GM12891 (cell line): ENCODE results near the gene IGLL5.

Source experiments
- PAX5 ChIP-seq: IDR thresholded peaks from 2 replicates; pipeline ENCODE4 v1.6.1; 2011; ENCODE audit warnings: low read length, moderate library complexity, mild to moderate bottlenecking; ENCODE audit not compliant: insufficient read depth, severe bottlenecking
- POLR2A ChIP-seq: IDR thresholded peaks from 2 replicates; pipeline ENCODE4 v1.6.1; 2011; ENCODE audit warnings: low read depth, low read length, control low read depth
- POLR2AphosphoS5 ChIP-seq: IDR thresholded peaks from 2 replicates; pipeline ENCODE4 v1.6.1; 2011; ENCODE audit warnings: low read depth, low read length, control low read depth
- POU2F2 ChIP-seq: IDR thresholded peaks from 2 replicates; pipeline ENCODE4 v1.6.1; 2011; ENCODE audit warnings: low read depth, mild to moderate bottlenecking, control low read depth, low read length, moderate library complexity
- TAF1 ChIP-seq: IDR thresholded peaks from 2 replicates; pipeline ENCODE4 v1.6.1; 2011; ENCODE audit warnings: low read depth, low read length, control low read depth

DNA sequence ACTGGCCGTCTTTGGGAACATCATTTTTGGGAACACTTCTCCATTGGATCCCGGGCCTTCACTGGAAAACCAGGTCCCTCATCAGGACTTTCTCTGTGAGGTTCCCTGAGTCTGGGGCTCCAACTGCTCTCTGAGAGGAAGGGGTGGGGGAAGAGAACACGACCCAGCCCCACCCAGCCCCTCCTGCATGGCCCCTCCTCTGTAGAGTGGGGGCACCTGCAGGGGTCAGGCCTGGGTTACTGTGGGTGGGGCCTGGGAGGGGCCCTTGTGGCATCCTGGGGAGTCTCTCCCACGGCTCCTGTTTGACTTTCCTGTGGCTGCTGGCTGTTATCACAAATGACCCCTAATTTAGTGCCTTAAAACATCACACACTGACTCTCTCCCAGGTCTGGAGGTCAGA, 36.3 kb downstream of the IGLL5 start:
- TF ChIP-seq POLR2A (no peak), POLR2AphosphoS5 (no peak), TAF1 (no peak), POU2F2 (no peak), PAX5 (no peak)
